ENCODE measurements around the gene HS1BP3. TPM values are rescaled to one million over a fixed set of nuclear protein-coding genes. Genes with fewer than 3 reads are reported as not detected.

HS1BP3 gene
- total and polyA plus RNA-seq, 2 donors (not counting 3 experiments of a cell fraction or from before 2014, with no cell fraction given) = 27.4 to 33.1 TPM

DNA sequence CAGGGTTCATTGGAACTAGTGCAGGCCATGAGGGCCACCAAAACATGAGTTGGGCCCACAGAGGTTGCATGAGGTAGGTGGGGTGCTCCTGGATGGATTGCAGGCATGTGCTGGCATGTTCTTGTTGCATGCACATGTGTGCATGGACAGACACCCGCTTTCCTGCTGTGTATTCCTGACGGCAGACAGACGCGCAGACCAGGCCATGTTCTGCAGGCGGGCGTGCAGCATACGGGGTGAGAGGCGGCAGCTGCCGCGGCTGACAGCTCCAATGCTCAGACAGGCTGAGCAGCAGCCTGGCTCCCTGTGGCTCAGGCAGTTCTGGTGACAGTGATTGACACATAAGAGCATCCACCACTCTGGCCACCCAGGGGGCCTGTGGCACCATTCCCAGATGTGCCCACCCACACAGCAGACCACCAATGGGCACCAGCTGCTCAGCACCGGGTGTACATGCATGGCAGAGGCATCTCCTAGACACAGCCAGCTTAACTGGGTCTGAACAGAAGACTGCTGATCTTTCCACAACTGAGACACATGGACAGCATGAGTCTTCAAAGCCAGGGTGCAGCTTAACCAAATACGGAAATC, 21.2 kb downstream of the HS1BP3 start:
- BruUV-seq (replicated peaks) = no TSS peak
- Histone ChIP-seq H3K9me3 (replicated peaks; ENCODE audit: control insufficient read depth, insufficient read depth, low read length) (no peaks in the 10 kb centered on the region), H4K20me1 (replicated peaks; ENCODE audit: control insufficient read depth, extremely low read depth, insufficient read depth, low read length) (no peaks in the 10 kb centered on the region), H3K27ac (ENCODE audit: insufficient read depth, low read depth, low read length) (no peak overlapping the region), H2AFZ (ENCODE audit: low read depth, low read length) (no peak overlapping the region), H3K27me3 (ENCODE audit: control insufficient read depth in 2 of 2, insufficient read depth in 2 of 2, low read length in 2 of 2) (no peaks in the 10 kb centered on the region), H3K4me2 (ENCODE audit: insufficient read depth, low read length) (no peak overlapping the region), H3K9ac (replicated peaks; ENCODE audit: extremely low read depth, insufficient read depth, low read length) (no peak overlapping the region), H3K4me1 (ENCODE audit: control insufficient read depth, extremely low read depth, insufficient read depth, low read length) (peaks cover 10% of the 10 kb centered on the region), H3K9me1 (replicated peaks; ENCODE audit: control insufficient read depth, extremely low read depth, insufficient read depth, low read length) (no peaks in the 10 kb centered on the region), H3K36me3 (ENCODE audit: control insufficient read depth in 2 of 2, extremely low read depth in 1 of 2, insufficient read depth in 2 of 2, low read length in 2 of 2) (peaks cover 0 to 2% of the 10 kb centered on the region in 2 experiments), H3K79me2 (ENCODE audit: control insufficient read depth, insufficient read depth, low read length) (no peaks in the 10 kb centered on the region), H3K4me3 (replicated peaks in 1 of 3; ENCODE audit: insufficient read depth in 1 of 3, low read depth in 1 of 3, low read length in 3 of 3) (no peak overlapping the region)
- intact Hi-C loops (cut with micrococcal nuclease) (no loop called here), dilution Hi-C loops (cut with MboI; ENCODE audit: extremely low pct_ligation_motif_present, low sequenced_read_pairs) (loop anchor here (10.0 kb wide), 1 partner anchor 185 kb away; the partner anchor contains the start of gene RHOB)
- no peak for TF ChIP-seq POLR2AphosphoS5 (IDR thresholded peaks at IDR 0.05; ENCODE audit: insufficient read depth, low read depth, low read length)
- no peak for FAIRE-seq
- no peak for DNase-seq (ENCODE audit: low read depth, low spot score)
- ChIA-PET POLR2A (no interaction called here), CTCF (interaction anchor here (1.0 to 2.1 kb wide), 2 partner anchors 8 to 12 kb away, joined by 3 to 4 read pairs; no protein-coding TSS in a partner anchor)

DNA sequence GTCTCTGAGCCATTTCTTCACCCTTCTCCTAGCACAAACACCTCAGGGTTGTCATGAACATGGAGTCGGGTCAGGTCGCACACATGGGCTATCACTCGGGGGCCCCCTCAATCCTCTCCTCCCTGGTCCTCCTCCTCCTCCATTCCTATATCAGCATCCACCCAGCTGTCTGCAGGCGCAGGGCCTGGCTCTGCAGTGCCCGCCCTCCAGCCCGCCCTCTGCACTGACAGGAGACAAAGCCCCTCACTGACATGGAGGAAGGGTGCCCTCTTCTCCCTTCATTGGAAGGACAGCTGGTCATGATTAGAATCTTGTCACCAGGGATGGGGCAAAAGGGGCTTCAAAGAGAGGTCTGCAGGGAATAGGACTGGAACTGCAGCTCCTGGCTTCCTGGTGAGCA, 21.7 kb downstream of the HS1BP3 start:
- no peak overlapping the region for H3K9ac ChIP-seq (replicated peaks; ENCODE audit: extremely low read depth, insufficient read depth, low read length)
- intact Hi-C loops (cut with micrococcal nuclease) (no loop called here), dilution Hi-C loops (cut with MboI; ENCODE audit: extremely low pct_ligation_motif_present, low sequenced_read_pairs) (no loop called here)
- FAIRE-seq = no peak
- no peaks in the 10 kb centered on the region for H3K9me3 ChIP-seq (replicated peaks; ENCODE audit: control insufficient read depth, insufficient read depth, low read length)
- no peaks in the 10 kb centered on the region for H3K27me3 ChIP-seq (ENCODE audit: control insufficient read depth in 2 of 2, insufficient read depth in 2 of 2, low read length in 2 of 2)
- no peak overlapping the region for H2AFZ ChIP-seq (ENCODE audit: low read depth, low read length)
- DNase-seq (ENCODE audit: low read depth, low spot score) = no peak
- no peak overlapping the region for H3K4me2 ChIP-seq (ENCODE audit: insufficient read depth, low read length)
- peaks cover 5% of the 10 kb centered on the region for H3K4me1 ChIP-seq (ENCODE audit: control insufficient read depth, extremely low read depth, insufficient read depth, low read length)
- ChIA-PET CTCF (interaction anchor here (2.1 kb wide), 1 partner anchor 11 kb away, joined by 4 read pairs; no protein-coding TSS in a partner anchor), POLR2A (no interaction called here)
- TF ChIP-seq POLR2AphosphoS5 (IDR thresholded peaks at IDR 0.05; ENCODE audit: insufficient read depth, low read depth, low read length) = no peak
- TF ChIP-seq, protein P1, sequence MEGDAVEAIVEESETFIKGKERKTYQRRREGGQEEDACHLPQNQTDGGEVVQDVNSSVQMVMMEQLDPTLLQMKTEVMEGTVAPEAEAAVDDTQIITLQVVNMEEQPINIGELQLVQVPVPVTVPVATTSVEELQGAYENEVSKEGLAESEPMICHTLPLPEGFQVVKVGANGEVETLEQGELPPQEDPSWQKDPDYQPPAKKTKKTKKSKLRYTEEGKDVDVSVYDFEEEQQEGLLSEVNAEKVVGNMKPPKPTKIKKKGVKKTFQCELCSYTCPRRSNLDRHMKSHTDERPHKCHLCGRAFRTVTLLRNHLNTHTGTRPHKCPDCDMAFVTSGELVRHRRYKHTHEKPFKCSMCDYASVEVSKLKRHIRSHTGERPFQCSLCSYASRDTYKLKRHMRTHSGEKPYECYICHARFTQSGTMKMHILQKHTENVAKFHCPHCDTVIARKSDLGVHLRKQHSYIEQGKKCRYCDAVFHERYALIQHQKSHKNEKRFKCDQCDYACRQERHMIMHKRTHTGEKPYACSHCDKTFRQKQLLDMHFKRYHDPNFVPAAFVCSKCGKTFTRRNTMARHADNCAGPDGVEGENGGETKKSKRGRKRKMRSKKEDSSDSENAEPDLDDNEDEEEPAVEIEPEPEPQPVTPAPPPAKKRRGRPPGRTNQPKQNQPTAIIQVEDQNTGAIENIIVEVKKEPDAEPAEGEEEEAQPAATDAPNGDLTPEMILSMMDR (IDR thresholded peaks at IDR 0.05; ENCODE audit: extremely low read depth in 1 of 2, insufficient read depth in 1 of 2, low read depth in 1 of 2, low read length in 2 of 2) = no peak
- no peak for TF ChIP-seq EZH2 (IDR thresholded peaks at IDR 0.05; ENCODE audit: borderline replicate concordance, low read depth, low read length, severe bottlenecking)
- TF ChIP-seq, protein P2, sequence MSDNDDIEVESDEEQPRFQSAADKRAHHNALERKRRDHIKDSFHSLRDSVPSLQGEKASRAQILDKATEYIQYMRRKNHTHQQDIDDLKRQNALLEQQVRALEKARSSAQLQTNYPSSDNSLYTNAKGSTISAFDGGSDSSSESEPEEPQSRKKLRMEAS (IDR thresholded peaks at IDR 0.05; ENCODE audit: insufficient read depth, insufficient read length) = no peak
- no peak for TF ChIP-seq FOS (IDR thresholded peaks at IDR 0.05; ENCODE audit: borderline replicate concordance, insufficient read depth, low read length)
- TF ChIP-seq POLR2A (IDR thresholded peaks at IDR 0.05; ENCODE audit: low read depth, low read length) = no peak
- no peak for TF ChIP-seq JUN (IDR thresholded peaks at IDR 0.05; ENCODE audit: borderline replicate concordance, insufficient read depth, insufficient read length, low read depth)
- TF ChIP-seq GATA2 (IDR thresholded peaks at IDR 0.05; ENCODE audit: insufficient read depth, insufficient read length, low read depth, low read length) = no peak
- no peak for TF ChIP-seq MYC (IDR thresholded peaks at IDR 0.05; ENCODE audit: low read depth, low read length)
- H3K36me3 ChIP-seq (ENCODE audit: control insufficient read depth in 2 of 2, extremely low read depth in 1 of 2, insufficient read depth in 2 of 2, low read length in 2 of 2) = peaks cover 0 to 3% of the 10 kb centered on the region in 2 experiments
- H3K79me2 ChIP-seq (ENCODE audit: control insufficient read depth, insufficient read depth, low read length) = no peaks in the 10 kb centered on the region
- H4K20me1 ChIP-seq (replicated peaks; ENCODE audit: control insufficient read depth, extremely low read depth, insufficient read depth, low read length) = no peaks in the 10 kb centered on the region
- no TSS peak for BruUV-seq (replicated peaks)
- no peak overlapping the region for H3K4me3 ChIP-seq (replicated peaks in 1 of 3; ENCODE audit: insufficient read depth in 1 of 3, low read depth in 1 of 3, low read length in 3 of 3)
- no peak overlapping the region for H3K27ac ChIP-seq (ENCODE audit: insufficient read depth, low read depth, low read length)
- H3K9me1 ChIP-seq (replicated peaks; ENCODE audit: control insufficient read depth, extremely low read depth, insufficient read depth, low read length) = no peaks in the 10 kb centered on the region
